Nephron progenitor cell (in vitro differentiated cells): ENCODE results near the gene LHPP.

ENCODE experiments used
- DNase-seq: peaks from one replicate; pipeline ENCODE4 v3.0.0; 2021
- H3K27ac Mint-ChIP-seq: 2 replicates; pipeline ENCODE4 v1.8.0; 2021; ENCODE audit warnings: mild to moderate bottlenecking, moderate library complexity, mixed read lengths
- H3K27me3 Mint-ChIP-seq: 2 replicates; pipeline ENCODE4 v1.8.0; 2021; ENCODE audit warnings: mild to moderate bottlenecking, low read depth, mixed read lengths; ENCODE audit not compliant: poor library complexity
- H3K36me3 Mint-ChIP-seq: 2 replicates; pipeline ENCODE4 v1.8.0; 2021; ENCODE audit warnings: low read depth, mixed read lengths
- H3K4me1 Mint-ChIP-seq: 2 replicates; pipeline ENCODE4 v1.8.0; 2021; ENCODE audit warnings: mixed read lengths
- H3K4me3 Mint-ChIP-seq: 2 replicates; pipeline ENCODE4 v1.8.0; 2021; ENCODE audit warnings: mild to moderate bottlenecking, moderate library complexity, mixed read lengths
- H3K9me3 Mint-ChIP-seq: 2 replicates; pipeline ENCODE4 v1.8.0; 2021; ENCODE audit warnings: mild to moderate bottlenecking, moderate library complexity, mixed read lengths
- CTCF ChIP-seq: fragments of 200-600 bp; sonication (generic); IDR thresholded peaks from 2 replicates; pipeline ENCODE4 v1.5.0; 2021; ENCODE audit warnings: antibody characterized with exemption

The LHPP gene

GRCh38 chr10:124659380-124659779, 197.8 kb downstream of the LHPP start:
- Mint-ChIP-seq H3K36me3 (peaks cover 4% of the 10 kb centered on the region), H3K9me3 (no peaks in the 10 kb centered on the region), H3K4me3 (no peak overlapping the region), H3K27ac (no peak overlapping the region), H3K4me1 (peaks cover 10% of the 10 kb centered on the region), H3K27me3 (no peaks in the 10 kb centered on the region)
- no peak for TF ChIP-seq CTCF
- DNase-seq = no peak

GRCh38 chr10:124660404-124661125, 198.9 kb downstream of the LHPP start:
- no peak for DNase-seq
- no peak overlapping the region for H3K4me3 Mint-ChIP-seq
- H3K9me3 Mint-ChIP-seq = no peaks in the 10 kb centered on the region
- peak overlapping the region; percentile 68 for H3K27ac Mint-ChIP-seq
- peaks cover 4% of the 10 kb centered on the region for H3K36me3 Mint-ChIP-seq
- TF ChIP-seq CTCF = no peak
- peaks cover 9% of the 10 kb centered on the region for H3K4me1 Mint-ChIP-seq
- no peaks in the 10 kb centered on the region for H3K27me3 Mint-ChIP-seq

GRCh38 chr10:124661660-124662180, 200.1 kb downstream of the LHPP start:
- H3K27ac Mint-ChIP-seq = no peak overlapping the region
- no peaks in the 10 kb centered on the region for H3K27me3 Mint-ChIP-seq
- no peak for DNase-seq
- peaks cover 5% of the 10 kb centered on the region for H3K4me1 Mint-ChIP-seq
- no peaks in the 10 kb centered on the region for H3K36me3 Mint-ChIP-seq
- no peak for TF ChIP-seq CTCF
- no peak overlapping the region for H3K4me3 Mint-ChIP-seq
- H3K9me3 Mint-ChIP-seq = no peaks in the 10 kb centered on the region

- H3K27ac Mint-ChIP-seq = no peak overlapping the region
- no peaks in the 10 kb centered on the region for H3K9me3 Mint-ChIP-seq
- TF ChIP-seq CTCF = no peak
- H3K4me1 Mint-ChIP-seq = peaks cover 14% of the 10 kb centered on the region
- DNase-seq = no peak
- no peaks in the 10 kb centered on the region for H3K36me3 Mint-ChIP-seq
- no peaks in the 10 kb centered on the region for H3K27me3 Mint-ChIP-seq
- no peak overlapping the region for H3K4me3 Mint-ChIP-seq
These were observed 201.6 kb downstream of the LHPP start for GRCh38 chr10:124663228-124663627.
